Peyer's patch (tissue), 4 donors: ENCODE measurements around the gene WDR48.

ENCODE experiments used
- POLR2A ChIP-seq, 2 donors: fragments of 450-650 bp; IDR thresholded peaks; one replicate each; pipeline ENCODE4 v1.5.1; 2017; ENCODE audit warnings: antibody characterized with exemption in 2 of 2, mild to moderate bottlenecking in 2 of 2, moderate library complexity in 2 of 2
- TF ChIP-seq, protein P1 (sequence below), 6 experiments: fragments of 450-650 bp in 4 of 6; fragments of 200-600 bp in 2 of 6; sonication (generic) in 1 of 6; IDR thresholded peaks; one replicate each; pipeline ENCODE4 v1.5.1; 2017 to 2019; ENCODE audit warnings: antibody characterized with exemption in 6 of 6, mild to moderate bottlenecking in 3 of 6, moderate library complexity in 1 of 6

DNA sequence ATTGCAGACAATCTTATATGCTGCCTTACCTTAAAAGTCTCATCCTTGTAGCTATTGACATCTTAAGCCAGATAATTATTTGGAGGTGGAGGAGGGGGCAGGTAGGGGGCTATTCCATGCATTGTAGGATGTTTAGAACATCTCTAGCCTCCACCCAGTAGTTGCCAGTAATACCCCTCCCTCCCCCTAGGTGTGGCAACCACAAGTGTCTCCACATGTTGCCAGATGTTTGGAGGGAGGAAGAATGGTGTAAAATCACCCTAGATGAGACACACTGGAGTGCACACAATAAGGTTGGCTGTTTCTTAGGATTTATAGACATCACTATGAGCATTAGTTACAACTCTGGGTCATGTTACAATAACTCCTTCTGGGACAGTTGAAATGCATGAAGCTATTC lies 28.2 kb downstream of the WDR48 start:
- no peak for TF ChIP-seq POLR2A (IDR thresholded peaks at IDR 0.05)
- TF ChIP-seq, protein P1, sequence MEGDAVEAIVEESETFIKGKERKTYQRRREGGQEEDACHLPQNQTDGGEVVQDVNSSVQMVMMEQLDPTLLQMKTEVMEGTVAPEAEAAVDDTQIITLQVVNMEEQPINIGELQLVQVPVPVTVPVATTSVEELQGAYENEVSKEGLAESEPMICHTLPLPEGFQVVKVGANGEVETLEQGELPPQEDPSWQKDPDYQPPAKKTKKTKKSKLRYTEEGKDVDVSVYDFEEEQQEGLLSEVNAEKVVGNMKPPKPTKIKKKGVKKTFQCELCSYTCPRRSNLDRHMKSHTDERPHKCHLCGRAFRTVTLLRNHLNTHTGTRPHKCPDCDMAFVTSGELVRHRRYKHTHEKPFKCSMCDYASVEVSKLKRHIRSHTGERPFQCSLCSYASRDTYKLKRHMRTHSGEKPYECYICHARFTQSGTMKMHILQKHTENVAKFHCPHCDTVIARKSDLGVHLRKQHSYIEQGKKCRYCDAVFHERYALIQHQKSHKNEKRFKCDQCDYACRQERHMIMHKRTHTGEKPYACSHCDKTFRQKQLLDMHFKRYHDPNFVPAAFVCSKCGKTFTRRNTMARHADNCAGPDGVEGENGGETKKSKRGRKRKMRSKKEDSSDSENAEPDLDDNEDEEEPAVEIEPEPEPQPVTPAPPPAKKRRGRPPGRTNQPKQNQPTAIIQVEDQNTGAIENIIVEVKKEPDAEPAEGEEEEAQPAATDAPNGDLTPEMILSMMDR (IDR thresholded peaks at IDR 0.05): no peak
